ENCODE measurements around the gene HTRA2. TPM values are rescaled to one million over a fixed set of nuclear protein-coding genes. Genes with fewer than 3 reads are reported as not detected.

HTRA2 gene
- total and polyA plus RNA-seq, 4 donors = 13.3 to 81.8 (median 18.5) TPM

GRCh38 chr2:74514368-74515270, 15.1 kb upstream of the HTRA2 start, which contains the start of gene TLX2:
TLX2 (plus strand) TSS chr2:74514450; CDS start chr2:74514807, 357 bp downstream.
- H3K4me1 ChIP-seq (ENCODE audit: control insufficient read depth in 4 of 4, insufficient read depth in 4 of 4, low read length in 3 of 4) = peaks cover 9 to 19% (median 13%) of the 10 kb centered on the region in 4 donors
- no peak within 1 kb of the TSS for H3K27ac ChIP-seq (ENCODE audit: low read depth in 1 of 2, low read length in 2 of 2)
- H3K4me3 ChIP-seq (ENCODE audit: low read depth in 1 of 3, low read length in 3 of 3) = peak within 1 kb of the TSS in 1 of 3 donors; percentile 22
- no peak for DNase-seq (ENCODE audit: low spot score)
- no peaks in the 10 kb centered on the region for H3K36me3 ChIP-seq (ENCODE audit: control insufficient read depth in 4 of 4, insufficient read depth in 3 of 4, low read depth in 1 of 4, low read length in 3 of 4)
- H3K27me3 ChIP-seq (ENCODE audit: control insufficient read depth in 4 of 4, insufficient read depth in 4 of 4, low read length in 3 of 4) = peaks cover 11 to 31% (median 13%) of the 10 kb centered on the region in 4 donors
- 6% methylated on average over 82 of the region's 82 CpGs for WGBS
- no peaks in the 10 kb centered on the region for H3K9me3 ChIP-seq (ENCODE audit: control insufficient read depth in 4 of 4, low read length in 3 of 4)
- H3K9ac ChIP-seq (ENCODE audit: low read depth in 1 of 2, low read length in 2 of 2) = no peak within 1 kb of the TSS
- TF ChIP-seq ATF3 (IDR thresholded peaks at IDR 0.05) (no peak), RXRA (IDR thresholded peaks at IDR 0.05) (no peak)

- TF ChIP-seq RAD21 (IDR thresholded peaks at IDR 0.05) (no peak), JUND (IDR thresholded peaks at IDR 0.05) (no peak), HNF4G (IDR thresholded peaks at IDR 0.05) (no peak), YY1 (IDR thresholded peaks at IDR 0.05) (no peak), TAF1 (conservative IDR thresholded peaks at IDR 0.05) (no peak), NR2F2 (IDR thresholded peaks at IDR 0.05) (no peak), RXRA (IDR thresholded peaks at IDR 0.05) (no peak), FOXA1 (IDR thresholded peaks at IDR 0.05) (no peak), HNF4A (conservative IDR thresholded peaks at IDR 0.05) (no peak), MAX (IDR thresholded peaks at IDR 0.05) (no peak)
- WGBS = 8% methylated on average over 60 of the region's 60 CpGs
- no peak for DNase-seq (ENCODE audit: low spot score)
Measured at GRCh38 chr2:74515271-74515980, 14.3 kb upstream of the HTRA2 start.

DNA sequence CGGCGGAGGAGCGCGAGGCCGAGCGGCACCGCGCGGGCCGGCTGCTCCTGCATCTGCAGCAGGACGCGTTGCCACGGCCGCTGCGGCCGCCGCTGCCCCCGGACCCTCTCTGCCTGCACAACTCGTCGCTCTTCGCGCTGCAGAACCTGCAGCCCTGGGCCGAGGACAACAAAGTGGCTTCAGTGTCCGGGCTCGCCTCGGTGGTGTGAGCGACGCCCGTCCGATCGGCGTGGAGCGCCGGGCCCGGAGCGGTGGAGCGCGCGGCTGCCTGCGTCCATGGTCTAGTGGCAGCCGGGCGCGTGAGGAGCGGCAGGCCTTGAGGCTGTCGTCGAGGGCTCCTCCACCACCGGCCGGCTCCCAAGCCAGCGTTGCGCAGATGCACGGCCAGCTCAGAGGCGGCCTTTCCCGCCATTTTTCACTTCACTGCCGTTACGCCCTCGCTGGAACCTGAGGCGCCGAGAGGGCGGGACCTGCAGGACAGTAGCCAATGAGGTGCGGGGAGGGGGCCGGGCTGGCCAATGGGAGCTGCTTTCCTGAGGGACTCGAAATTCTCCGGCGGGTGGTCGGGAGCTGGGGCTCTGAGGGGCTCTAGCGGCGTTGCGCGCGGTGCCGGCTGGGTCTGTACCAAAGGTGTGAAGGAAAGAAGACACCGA, 13.6 kb upstream of the HTRA2 start:
- H3K27me3 ChIP-seq (ENCODE audit: control insufficient read depth in 4 of 4, insufficient read depth in 4 of 4, low read length in 3 of 4) = peaks cover 11 to 30% (median 13%) of the 10 kb centered on the region in 4 donors
- 11% methylated on average over 72 of the region's 72 CpGs for WGBS
- H3K4me1 ChIP-seq (ENCODE audit: control insufficient read depth in 4 of 4, insufficient read depth in 4 of 4, low read length in 3 of 4) = peaks cover 9 to 19% (median 13%) of the 10 kb centered on the region in 4 donors
- H3K9me3 ChIP-seq (ENCODE audit: control insufficient read depth in 4 of 4, low read length in 3 of 4) = no peaks in the 10 kb centered on the region
- no peak overlapping the region for H3K9ac ChIP-seq (ENCODE audit: low read depth in 1 of 2, low read length in 2 of 2)
- peak overlapping the region in 2 of 3 donors; percentile 19 to 26 for H3K4me3 ChIP-seq (ENCODE audit: low read depth in 1 of 3, low read length in 3 of 3)
- no peaks in the 10 kb centered on the region for H3K36me3 ChIP-seq (ENCODE audit: control insufficient read depth in 4 of 4, insufficient read depth in 3 of 4, low read depth in 1 of 4, low read length in 3 of 4)
- H3K27ac ChIP-seq (ENCODE audit: low read depth in 1 of 2, low read length in 2 of 2) = no peak overlapping the region
- TF ChIP-seq, protein P1, sequence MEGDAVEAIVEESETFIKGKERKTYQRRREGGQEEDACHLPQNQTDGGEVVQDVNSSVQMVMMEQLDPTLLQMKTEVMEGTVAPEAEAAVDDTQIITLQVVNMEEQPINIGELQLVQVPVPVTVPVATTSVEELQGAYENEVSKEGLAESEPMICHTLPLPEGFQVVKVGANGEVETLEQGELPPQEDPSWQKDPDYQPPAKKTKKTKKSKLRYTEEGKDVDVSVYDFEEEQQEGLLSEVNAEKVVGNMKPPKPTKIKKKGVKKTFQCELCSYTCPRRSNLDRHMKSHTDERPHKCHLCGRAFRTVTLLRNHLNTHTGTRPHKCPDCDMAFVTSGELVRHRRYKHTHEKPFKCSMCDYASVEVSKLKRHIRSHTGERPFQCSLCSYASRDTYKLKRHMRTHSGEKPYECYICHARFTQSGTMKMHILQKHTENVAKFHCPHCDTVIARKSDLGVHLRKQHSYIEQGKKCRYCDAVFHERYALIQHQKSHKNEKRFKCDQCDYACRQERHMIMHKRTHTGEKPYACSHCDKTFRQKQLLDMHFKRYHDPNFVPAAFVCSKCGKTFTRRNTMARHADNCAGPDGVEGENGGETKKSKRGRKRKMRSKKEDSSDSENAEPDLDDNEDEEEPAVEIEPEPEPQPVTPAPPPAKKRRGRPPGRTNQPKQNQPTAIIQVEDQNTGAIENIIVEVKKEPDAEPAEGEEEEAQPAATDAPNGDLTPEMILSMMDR (IDR thresholded peaks at IDR 0.05; ENCODE audit: low read depth, low read length, missing input control) = no peak
- TF ChIP-seq YY1 (IDR thresholded peaks at IDR 0.05) (no peak), JUND (IDR thresholded peaks at IDR 0.05) (no peak), FOXA2 (IDR thresholded peaks at IDR 0.05) (no peak), FOXA1 (IDR thresholded peaks at IDR 0.05) (no peak)
- TF ChIP-seq, protein P2, sequence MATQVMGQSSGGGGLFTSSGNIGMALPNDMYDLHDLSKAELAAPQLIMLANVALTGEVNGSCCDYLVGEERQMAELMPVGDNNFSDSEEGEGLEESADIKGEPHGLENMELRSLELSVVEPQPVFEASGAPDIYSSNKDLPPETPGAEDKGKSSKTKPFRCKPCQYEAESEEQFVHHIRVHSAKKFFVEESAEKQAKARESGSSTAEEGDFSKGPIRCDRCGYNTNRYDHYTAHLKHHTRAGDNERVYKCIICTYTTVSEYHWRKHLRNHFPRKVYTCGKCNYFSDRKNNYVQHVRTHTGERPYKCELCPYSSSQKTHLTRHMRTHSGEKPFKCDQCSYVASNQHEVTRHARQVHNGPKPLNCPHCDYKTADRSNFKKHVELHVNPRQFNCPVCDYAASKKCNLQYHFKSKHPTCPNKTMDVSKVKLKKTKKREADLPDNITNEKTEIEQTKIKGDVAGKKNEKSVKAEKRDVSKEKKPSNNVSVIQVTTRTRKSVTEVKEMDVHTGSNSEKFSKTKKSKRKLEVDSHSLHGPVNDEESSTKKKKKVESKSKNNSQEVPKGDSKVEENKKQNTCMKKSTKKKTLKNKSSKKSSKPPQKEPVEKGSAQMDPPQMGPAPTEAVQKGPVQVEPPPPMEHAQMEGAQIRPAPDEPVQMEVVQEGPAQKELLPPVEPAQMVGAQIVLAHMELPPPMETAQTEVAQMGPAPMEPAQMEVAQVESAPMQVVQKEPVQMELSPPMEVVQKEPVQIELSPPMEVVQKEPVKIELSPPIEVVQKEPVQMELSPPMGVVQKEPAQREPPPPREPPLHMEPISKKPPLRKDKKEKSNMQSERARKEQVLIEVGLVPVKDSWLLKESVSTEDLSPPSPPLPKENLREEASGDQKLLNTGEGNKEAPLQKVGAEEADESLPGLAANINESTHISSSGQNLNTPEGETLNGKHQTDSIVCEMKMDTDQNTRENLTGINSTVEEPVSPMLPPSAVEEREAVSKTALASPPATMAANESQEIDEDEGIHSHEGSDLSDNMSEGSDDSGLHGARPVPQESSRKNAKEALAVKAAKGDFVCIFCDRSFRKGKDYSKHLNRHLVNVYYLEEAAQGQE (IDR thresholded peaks at IDR 0.05) = no peak
- DNase-seq (ENCODE audit: low spot score) = peak; percentile 85

More at GRCh38 chr2:74515271-74515980, 14.3 kb upstream of the HTRA2 start:
- Histone ChIP-seq H3K27me3 (ENCODE audit: control insufficient read depth in 4 of 4, insufficient read depth in 4 of 4, low read length in 3 of 4) (peaks cover 11 to 30% (median 13%) of the 10 kb centered on the region in 4 donors), H3K4me1 (ENCODE audit: control insufficient read depth in 4 of 4, insufficient read depth in 4 of 4, low read length in 3 of 4) (peaks cover 9 to 19% (median 13%) of the 10 kb centered on the region in 4 donors), H3K27ac (ENCODE audit: low read depth in 1 of 2, low read length in 2 of 2) (no peak overlapping the region), H3K36me3 (ENCODE audit: control insufficient read depth in 4 of 4, insufficient read depth in 3 of 4, low read depth in 1 of 4, low read length in 3 of 4) (no peaks in the 10 kb centered on the region), H3K9ac (ENCODE audit: low read depth in 1 of 2, low read length in 2 of 2) (no peak overlapping the region), H3K9me3 (ENCODE audit: control insufficient read depth in 4 of 4, low read length in 3 of 4) (no peaks in the 10 kb centered on the region), H3K4me3 (ENCODE audit: low read depth in 1 of 3, low read length in 3 of 3) (peak overlapping the region in 2 of 3 donors; percentile 19 to 26)

All from liver (tissue), 9 donors.